Neural progenitor cell (in vitro differentiated cells): ENCODE measurements around the gene SCFD2. TPM values are rescaled to one million over a fixed set of nuclear protein-coding genes. Genes with fewer than 3 reads are reported as not detected.

Experiments
- DNase-seq: peaks from one replicate; pipeline ENCODE4 v3.0.0-alpha.2; 2016; ENCODE audit warnings: low spot score
- H2AFZ ChIP-seq: fragments of 200-600 bp; sonication (generic); replicated peaks from 2 replicates; pipeline ENCODE4 v1.6.1; 2016; ENCODE audit warnings: antibody characterized with exemption
- H3F3A ChIP-seq: fragments of 200-600 bp; sonication (generic); 2 replicates; pipeline ENCODE4 v1.6.1; 2016; ENCODE audit warnings: antibody characterized with exemption, low read depth
- H3K27ac ChIP-seq: fragments of 200-600 bp; sonication (generic); 2 replicates; pipeline ENCODE4 v1.5.1; 2016; ENCODE audit warnings: mild to moderate bottlenecking
- H3K27me3 ChIP-seq: fragments of 200-600 bp; sonication (generic); 2 replicates; pipeline ENCODE4 v1.6.1; 2016; ENCODE audit warnings: mild to moderate bottlenecking, moderate library complexity
- H3K36me3 ChIP-seq: fragments of 200-600 bp; sonication (generic); 2 replicates; pipeline ENCODE4 v1.5.1; 2016
- H3K4me1 ChIP-seq: fragments of 200-600 bp; sonication (generic); 2 replicates; pipeline ENCODE4 v1.6.1; 2016; ENCODE audit warnings: mixed run types
- H3K4me2 ChIP-seq: fragments of 200-600 bp; sonication (generic); 2 replicates; pipeline ENCODE4 v1.6.1; 2016
- H3K4me3 ChIP-seq: fragments of 200-600 bp; sonication (generic); 2 replicates; pipeline ENCODE4 v1.5.1; 2016
- H3K79me2 ChIP-seq: fragments of 200-600 bp; sonication (generic); 2 replicates; pipeline ENCODE4 v1.6.1; 2016; ENCODE audit warnings: low read depth
- H3K9ac ChIP-seq: fragments of 200-600 bp; sonication (generic); 2 replicates; pipeline ENCODE4 v1.6.1; 2016
- H3K9me3 ChIP-seq: fragments of 200-600 bp; sonication (generic); 2 replicates; pipeline ENCODE4 v1.5.1; 2016; ENCODE audit warnings: low read depth
- H4K20me1 ChIP-seq: fragments of 200-600 bp; sonication (generic); 2 replicates; pipeline ENCODE4 v1.6.1; 2016; ENCODE audit warnings: low read depth
- H3K27ac Mint-ChIP-seq: 3 replicates; pipeline ENCODE4 v1.8.0; 2021; ENCODE audit warnings: mixed read lengths
- H3K27me3 Mint-ChIP-seq: 2 replicates; pipeline ENCODE4 v1.8.0; 2022; ENCODE audit warnings: low read depth, mild to moderate bottlenecking, inconsistent platforms, moderate library complexity, mixed read lengths; ENCODE audit not compliant: insufficient read depth
- H3K36me3 Mint-ChIP-seq: 3 replicates; pipeline ENCODE4 v1.8.0; 2021; ENCODE audit warnings: mixed read lengths
- H3K4me1 Mint-ChIP-seq: 3 replicates; pipeline ENCODE4 v1.8.0; 2021; ENCODE audit warnings: mixed read lengths
- H3K4me3 Mint-ChIP-seq: 3 replicates; pipeline ENCODE4 v1.8.0; 2021; ENCODE audit warnings: mild to moderate bottlenecking, moderate library complexity, mixed read lengths
- H3K9me3 Mint-ChIP-seq: 3 replicates; pipeline ENCODE4 v1.8.0; 2020; ENCODE audit warnings: mixed read lengths
- EZH2 ChIP-seq: fragments of 200-600 bp; sonication (generic); IDR thresholded peaks from 2 replicates; pipeline ENCODE4 v1.6.1; 2017; ENCODE audit warnings: antibody characterized with exemption, mild to moderate bottlenecking, moderate library complexity
- EZH2phosphoT487 ChIP-seq: fragments of 200-600 bp; sonication (generic); IDR thresholded peaks from 2 replicates; pipeline ENCODE4 v1.6.1; 2017; ENCODE audit warnings: antibody characterized with exemption
- total RNA-seq: library from RNA; depleted of rRNA; stranded (reverse); fragments of >200 nt; gene quantifications from 2 replicates; pipeline ENCODE4 v1.2.3, GENCODE V29; 2015; ENCODE audit warnings: low replicate concordance
- TF ChIP-seq, protein P1 (sequence below): fragments of 200-600 bp; sonication (generic); IDR thresholded peaks from 2 replicates; pipeline ENCODE4 v1.5.1; 2017; ENCODE audit warnings: antibody characterized with exemption, mild to moderate bottlenecking

SCFD2 gene
- total RNA-seq, 1 donor from 2014 or later = 4.8 TPM

DNA sequence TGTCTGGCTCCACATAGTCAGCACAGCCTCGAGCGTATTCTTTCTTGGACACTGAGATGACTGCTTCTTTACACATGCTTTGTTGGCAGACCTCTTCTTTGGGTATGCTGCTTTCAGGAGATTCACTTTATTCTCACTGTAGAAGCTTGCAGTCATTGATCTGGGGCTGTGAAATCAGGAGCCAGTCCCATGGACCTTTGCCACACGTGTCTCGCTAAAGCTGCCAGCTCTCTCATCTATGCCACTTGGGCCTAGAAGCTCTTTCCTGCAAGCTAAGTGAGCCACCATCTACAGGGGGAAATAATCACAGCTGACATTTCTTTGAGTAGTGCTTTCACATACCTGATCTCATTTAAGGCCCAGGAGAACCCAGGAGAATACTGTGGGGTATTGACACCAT lies 498.7 kb downstream of the SCFD2 start:
- Histone ChIP-seq H3F3A (peaks cover 9% of the 10 kb centered on the region), H2AFZ (no peak overlapping the region), H3K4me3 (no peak overlapping the region), H3K79me2 (peaks cover 8% of the 10 kb centered on the region), H3K4me1 (peaks cover 15% of the 10 kb centered on the region), H3K36me3 (no peaks in the 10 kb centered on the region), H3K27me3 (peaks cover 7% of the 10 kb centered on the region), H3K9ac (no peak overlapping the region), H3K9me3 (no peaks in the 10 kb centered on the region), H4K20me1 (peaks cover 7% of the 10 kb centered on the region), H3K4me2 (no peak overlapping the region), H3K27ac (no peak overlapping the region)
- TF ChIP-seq, protein P1, sequence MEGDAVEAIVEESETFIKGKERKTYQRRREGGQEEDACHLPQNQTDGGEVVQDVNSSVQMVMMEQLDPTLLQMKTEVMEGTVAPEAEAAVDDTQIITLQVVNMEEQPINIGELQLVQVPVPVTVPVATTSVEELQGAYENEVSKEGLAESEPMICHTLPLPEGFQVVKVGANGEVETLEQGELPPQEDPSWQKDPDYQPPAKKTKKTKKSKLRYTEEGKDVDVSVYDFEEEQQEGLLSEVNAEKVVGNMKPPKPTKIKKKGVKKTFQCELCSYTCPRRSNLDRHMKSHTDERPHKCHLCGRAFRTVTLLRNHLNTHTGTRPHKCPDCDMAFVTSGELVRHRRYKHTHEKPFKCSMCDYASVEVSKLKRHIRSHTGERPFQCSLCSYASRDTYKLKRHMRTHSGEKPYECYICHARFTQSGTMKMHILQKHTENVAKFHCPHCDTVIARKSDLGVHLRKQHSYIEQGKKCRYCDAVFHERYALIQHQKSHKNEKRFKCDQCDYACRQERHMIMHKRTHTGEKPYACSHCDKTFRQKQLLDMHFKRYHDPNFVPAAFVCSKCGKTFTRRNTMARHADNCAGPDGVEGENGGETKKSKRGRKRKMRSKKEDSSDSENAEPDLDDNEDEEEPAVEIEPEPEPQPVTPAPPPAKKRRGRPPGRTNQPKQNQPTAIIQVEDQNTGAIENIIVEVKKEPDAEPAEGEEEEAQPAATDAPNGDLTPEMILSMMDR = no peak
- no peak for TF ChIP-seq EZH2
- no peak for TF ChIP-seq EZH2phosphoT487
- peaks cover 12% of the 10 kb centered on the region for H3K27me3 Mint-ChIP-seq
- peaks cover 57% of the 10 kb centered on the region for H3K4me1 Mint-ChIP-seq
- H3K9me3 Mint-ChIP-seq = no peaks in the 10 kb centered on the region
- peak overlapping the region; percentile 9 for H3K4me3 Mint-ChIP-seq
- no peak for DNase-seq
- H3K36me3 Mint-ChIP-seq = peaks cover 35% of the 10 kb centered on the region
- no peak overlapping the region for H3K27ac Mint-ChIP-seq

DNA sequence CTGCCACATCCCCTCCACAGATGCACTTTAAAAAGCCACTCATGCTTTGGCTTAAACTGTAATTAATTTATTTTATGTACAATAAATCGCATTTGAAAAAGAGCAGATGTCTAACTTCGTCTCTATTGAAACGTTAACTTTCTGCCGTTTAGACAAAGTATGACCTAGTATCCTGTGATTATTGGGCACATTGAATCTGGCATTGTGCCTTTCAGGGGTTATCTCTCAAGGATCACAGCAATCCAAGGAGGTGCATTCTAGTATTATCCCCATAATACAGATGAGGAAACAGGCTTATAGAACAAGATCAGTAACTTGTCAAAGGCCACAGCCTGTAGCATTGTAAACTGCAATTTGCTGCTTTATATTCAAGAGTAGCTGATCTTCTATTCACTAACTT lies 499.1 kb downstream of the SCFD2 start:
- DNase-seq = no peak
- Histone ChIP-seq H3K9ac (no peak overlapping the region), H4K20me1 (peaks cover 7% of the 10 kb centered on the region), H3K27ac (no peak overlapping the region), H2AFZ (no peak overlapping the region), H3K4me1 (peaks cover 15% of the 10 kb centered on the region), H3F3A (peaks cover 9% of the 10 kb centered on the region), H3K4me3 (no peak overlapping the region), H3K36me3 (no peaks in the 10 kb centered on the region), H3K79me2 (peaks cover 8% of the 10 kb centered on the region), H3K4me2 (no peak overlapping the region), H3K27me3 (peaks cover 8% of the 10 kb centered on the region), H3K9me3 (no peaks in the 10 kb centered on the region)
- H3K4me3 Mint-ChIP-seq = no peak overlapping the region
- no peaks in the 10 kb centered on the region for H3K9me3 Mint-ChIP-seq
- peaks cover 35% of the 10 kb centered on the region for H3K36me3 Mint-ChIP-seq
- TF ChIP-seq, protein P1 = no peak
- TF ChIP-seq EZH2 (no peak), EZH2phosphoT487 (no peak)
- peaks cover 12% of the 10 kb centered on the region for H3K27me3 Mint-ChIP-seq
- no peak overlapping the region for H3K27ac Mint-ChIP-seq
- peaks cover 57% of the 10 kb centered on the region for H3K4me1 Mint-ChIP-seq

DNA sequence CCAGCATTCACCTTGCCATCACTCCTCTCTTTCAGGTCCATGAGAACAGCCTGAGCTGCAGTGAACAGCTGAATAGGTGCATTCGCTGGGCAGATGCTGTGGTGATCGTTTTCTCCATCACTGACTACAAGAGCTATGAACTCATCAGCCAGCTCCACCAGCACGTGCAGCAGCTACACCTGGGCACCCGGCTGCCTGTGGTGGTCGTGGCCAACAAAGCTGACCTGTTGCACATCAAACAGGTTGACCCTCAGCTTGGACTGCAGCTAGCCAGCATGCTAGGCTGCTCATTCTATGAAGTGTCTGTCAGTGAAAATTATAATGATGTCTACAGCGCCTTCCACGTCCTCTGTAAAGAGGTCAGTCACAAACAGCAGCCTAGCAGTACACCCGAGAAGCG lies 500.6 kb downstream of the SCFD2 start:
- Histone ChIP-seq H3K4me3 (no peak overlapping the region), H3K79me2 (peaks cover 8% of the 10 kb centered on the region), H3K9me3 (no peaks in the 10 kb centered on the region), H2AFZ (no peak overlapping the region), H3K4me1 (peaks cover 20% of the 10 kb centered on the region), H3F3A (peaks cover 9% of the 10 kb centered on the region), H3K27ac (no peak overlapping the region), H3K27me3 (peaks cover 22% of the 10 kb centered on the region), H3K9ac (no peak overlapping the region), H3K36me3 (no peaks in the 10 kb centered on the region), H3K4me2 (no peak overlapping the region), H4K20me1 (peaks cover 7% of the 10 kb centered on the region)
- Mint-ChIP-seq H3K36me3 (peaks cover 33% of the 10 kb centered on the region), H3K27me3 (peaks cover 13% of the 10 kb centered on the region), H3K27ac (no peak overlapping the region), H3K4me1 (peaks cover 67% of the 10 kb centered on the region), H3K9me3 (no peaks in the 10 kb centered on the region), H3K4me3 (no peak overlapping the region)
- DNase-seq = no peak
- TF ChIP-seq EZH2 (no peak), EZH2phosphoT487 (no peak)
- TF ChIP-seq, protein P1 = no peak
